A673 (cell line): ENCODE data around the gene CFHR1.
"Not testable (repeated sequence)": the region's sequence is repeated elsewhere in the genome, so short reads cannot be mapped to it uniquely, and the experiment has no call there.

Experiments
- EZH2 ChIP-seq: fragments of 200-600 bp; sonication (generic); IDR thresholded peaks from 2 replicates; pipeline ENCODE4 v1.6.1; 2017; ENCODE audit warnings: borderline replicate concordance, low read depth, mild to moderate bottlenecking, mixed read lengths, antibody characterized with exemption, low read length; ENCODE audit not compliant: poor library complexity, severe bottlenecking
- TF ChIP-seq, protein P1 (sequence below): fragments of 300-800, 200-600 bp; sonication (generic); conservative IDR thresholded peaks from 2 replicates; pipeline ENCODE4 v1.5.1; 2017; ENCODE audit warnings: low read depth, mild to moderate bottlenecking, antibody characterized with exemption, low read length, moderate library complexity, mixed read lengths

DNA sequence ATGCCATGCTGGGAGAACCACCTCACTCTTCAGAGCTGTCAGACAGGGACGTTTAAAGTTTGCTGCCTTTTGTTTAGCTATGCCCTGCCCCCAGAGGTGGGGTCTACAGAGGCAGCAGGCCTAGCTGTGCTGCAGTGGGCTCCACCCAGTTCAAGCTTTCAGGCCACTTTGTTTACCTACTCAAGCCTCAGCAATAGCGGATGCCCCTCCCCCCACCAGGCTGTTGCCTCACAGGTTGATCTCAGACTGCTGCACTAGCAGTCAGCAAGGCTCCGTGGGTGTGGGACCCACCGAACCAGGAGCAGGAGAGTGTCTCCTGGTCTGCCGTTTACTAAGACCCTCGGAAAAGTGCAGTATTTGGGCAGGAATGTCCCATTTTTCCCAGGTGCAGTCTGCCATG lies 2.1 kb upstream of the CFHR1 start:
- not testable (repeated sequence) for TF ChIP-seq EZH2
- TF ChIP-seq, protein P1, sequence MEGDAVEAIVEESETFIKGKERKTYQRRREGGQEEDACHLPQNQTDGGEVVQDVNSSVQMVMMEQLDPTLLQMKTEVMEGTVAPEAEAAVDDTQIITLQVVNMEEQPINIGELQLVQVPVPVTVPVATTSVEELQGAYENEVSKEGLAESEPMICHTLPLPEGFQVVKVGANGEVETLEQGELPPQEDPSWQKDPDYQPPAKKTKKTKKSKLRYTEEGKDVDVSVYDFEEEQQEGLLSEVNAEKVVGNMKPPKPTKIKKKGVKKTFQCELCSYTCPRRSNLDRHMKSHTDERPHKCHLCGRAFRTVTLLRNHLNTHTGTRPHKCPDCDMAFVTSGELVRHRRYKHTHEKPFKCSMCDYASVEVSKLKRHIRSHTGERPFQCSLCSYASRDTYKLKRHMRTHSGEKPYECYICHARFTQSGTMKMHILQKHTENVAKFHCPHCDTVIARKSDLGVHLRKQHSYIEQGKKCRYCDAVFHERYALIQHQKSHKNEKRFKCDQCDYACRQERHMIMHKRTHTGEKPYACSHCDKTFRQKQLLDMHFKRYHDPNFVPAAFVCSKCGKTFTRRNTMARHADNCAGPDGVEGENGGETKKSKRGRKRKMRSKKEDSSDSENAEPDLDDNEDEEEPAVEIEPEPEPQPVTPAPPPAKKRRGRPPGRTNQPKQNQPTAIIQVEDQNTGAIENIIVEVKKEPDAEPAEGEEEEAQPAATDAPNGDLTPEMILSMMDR, result not testable (repeated sequence)
